WTC11 (cell line): ENCODE data around the gene DENND4A. TPM values are rescaled to one million over a fixed set of nuclear protein-coding genes. Genes with fewer than 3 reads are reported as not detected.

Experiments used
- ATAC-seq: fragments of 200-7000 bp; cut with Tn5 transposase; 2 replicates; pipeline ENCODE4 v1.10.0; 2021; ENCODE audit warnings: mild to moderate bottlenecking, moderate library complexity
- CTCF ChIA-PET: fragments of 300-600 bp; sonication (Branson Sonifier 250); formaldehyde crosslinking; loops from one replicate; lab custom pipeline; 2021; ENCODE audit warnings: antibody characterized with exemption; lab: Charles Lee
- POLR2A ChIA-PET: fragments of 350-600 bp; sonication (Branson Sonifier 250); formaldehyde crosslinking; loops from one replicate; lab custom pipeline; 2021; ENCODE audit warnings: antibody characterized with exemption; lab: Charles Lee
- DNase-seq: peaks from one replicate; pipeline ENCODE4 v3.0.0; 2021; ENCODE audit warnings: low spot score
- H3K27ac Mint-ChIP-seq: 2 replicates; pipeline ENCODE4 v1.8.0; 2021; ENCODE audit warnings: mixed read lengths
- H3K27me3 Mint-ChIP-seq: 2 replicates; pipeline ENCODE4 v1.8.0; 2021; ENCODE audit warnings: low read depth, mild to moderate bottlenecking, moderate library complexity, mixed read lengths
- H3K36me3 Mint-ChIP-seq: 2 replicates; pipeline ENCODE4 v1.8.0; 2021; ENCODE audit warnings: mixed read lengths
- H3K4me1 Mint-ChIP-seq: 2 replicates; pipeline ENCODE4 v1.8.0; 2022; ENCODE audit warnings: mixed read lengths
- H3K4me3 Mint-ChIP-seq: 2 replicates; pipeline ENCODE4 v1.8.0; 2021; ENCODE audit warnings: mild to moderate bottlenecking, moderate library complexity, mixed read lengths
- H3K9me3 Mint-ChIP-seq: 2 replicates; pipeline ENCODE4 v1.8.0; 2021; ENCODE audit warnings: mixed read lengths
- CREM ChIP-seq: sonication (generic); formaldehyde crosslinking; IDR thresholded peaks from 2 replicates; pipeline ENCODE4 v1.8.1; 2022; ENCODE audit warnings: mild to moderate bottlenecking, missing genetic modification reagents, moderate library complexity
- CTCF ChIP-seq: fragments of 200-600 bp; IDR thresholded peaks from 2 replicates; pipeline ENCODE4 v1.8.0; 2022; ENCODE audit warnings: antibody characterized with exemption
- ELF4 ChIP-seq: sonication (generic); formaldehyde crosslinking; IDR thresholded peaks from 2 replicates; pipeline ENCODE4 v1.8.1; 2022; ENCODE audit warnings: low read depth, mild to moderate bottlenecking, moderate library complexity, missing genetic modification reagents
- FOXP4 ChIP-seq: sonication (generic); formaldehyde crosslinking; IDR thresholded peaks from 2 replicates; pipeline ENCODE4 v1.8.0; 2022; ENCODE audit warnings: mild to moderate bottlenecking, missing genetic modification reagents
- GABPB1 ChIP-seq: sonication (generic); formaldehyde crosslinking; IDR thresholded peaks from 2 replicates; pipeline ENCODE4 v1.8.1; 2023; ENCODE audit warnings: mild to moderate bottlenecking, missing genetic modification reagents
- PREB ChIP-seq: sonication (generic); formaldehyde crosslinking; IDR thresholded peaks from 2 replicates; pipeline ENCODE4 v1.8.1; 2022; ENCODE audit warnings: mild to moderate bottlenecking, missing genetic modification reagents, moderate library complexity, borderline replicate concordance
- TP53 ChIP-seq: sonication (generic); formaldehyde crosslinking; IDR thresholded peaks from 2 replicates; pipeline ENCODE4 v1.8.1; 2023; ENCODE audit warnings: mild to moderate bottlenecking, missing genetic modification reagents
- ZBTB43 ChIP-seq: sonication (generic); formaldehyde crosslinking; IDR thresholded peaks from 2 replicates; pipeline ENCODE4 v1.8.1; 2023; ENCODE audit warnings: mild to moderate bottlenecking, missing genetic modification reagents
- ZNF121 ChIP-seq: sonication (generic); formaldehyde crosslinking; IDR thresholded peaks from 2 replicates; pipeline ENCODE4 v1.8.0; 2023; ENCODE audit warnings: missing genetic modification reagents
- ZNF219 ChIP-seq: sonication (generic); formaldehyde crosslinking; IDR thresholded peaks from 2 replicates; pipeline ENCODE4 v1.8.0; 2023; ENCODE audit warnings: missing genetic modification reagents, mild to moderate bottlenecking, borderline replicate concordance
- ZNF423 ChIP-seq: fragments of 250-450 bp; sonication (Bioruptor Pico); IDR thresholded peaks from 2 replicates; pipeline ENCODE4 v2.1.2; 2022; ENCODE audit warnings: mild to moderate bottlenecking, moderate library complexity
- total RNA-seq: library from RNA; stranded (reverse); gene quantifications from 3 replicates; pipeline ENCODE4 v1.2.3, GENCODE V29; 2021

The DENND4A gene
- total RNA-seq, 1 experiment from 2014 or later: 5.7 TPM

DNA sequence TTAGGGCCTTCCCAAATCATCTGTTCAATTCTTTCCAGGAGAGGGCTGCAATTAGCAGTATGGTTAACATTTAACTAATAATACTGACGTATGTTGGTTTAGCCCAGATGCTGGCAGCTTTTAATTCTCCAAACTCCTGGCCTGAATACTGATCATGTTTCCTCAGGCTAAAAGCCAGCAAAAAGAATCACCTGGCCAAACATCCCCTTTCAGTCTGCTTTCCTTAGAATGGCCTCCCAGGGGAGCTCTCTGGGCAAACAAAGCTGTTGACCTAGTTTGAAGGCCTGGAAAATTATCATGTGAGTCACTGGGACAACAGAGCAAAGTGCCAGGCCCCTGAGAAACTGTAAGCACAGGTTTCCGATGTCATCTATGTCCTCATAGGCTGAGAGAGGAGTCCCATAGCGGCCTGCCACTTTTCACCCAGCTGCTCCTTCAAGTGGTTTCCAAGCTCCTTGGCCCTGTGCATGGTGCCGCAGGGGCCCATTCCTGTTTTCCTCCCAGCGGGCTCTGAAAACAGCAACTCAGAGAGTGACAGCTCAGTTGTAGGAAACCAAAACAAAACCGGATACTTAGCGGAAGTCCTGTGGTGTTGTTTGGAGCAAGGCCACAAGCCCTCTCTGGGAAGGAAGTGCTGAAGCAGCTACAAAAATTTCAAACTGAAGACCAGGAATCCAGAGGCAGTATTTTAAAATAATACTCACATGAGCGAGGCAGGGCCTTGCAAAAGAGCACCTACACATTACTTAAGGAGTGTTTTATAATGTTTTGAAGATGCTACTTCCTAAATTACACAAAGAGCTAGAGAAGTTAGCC, 40.7 kb upstream of the DENND4A start:
- Mint-ChIP-seq H3K4me1 (peaks cover 63% of the 10 kb centered on the region), H3K9me3 (no peaks in the 10 kb centered on the region), H3K36me3 (no peaks in the 10 kb centered on the region), H3K27me3 (no peaks in the 10 kb centered on the region), H3K27ac (peak overlapping the region; percentile 99), H3K4me3 (peak overlapping the region; percentile 54)
- DNase-seq (peak; percentile 71), ATAC-seq (peak; percentile 90)
- POLR2A ChIA-PET: interaction anchor here (0.6 to 2.4 kb wide), 6 partner anchors 9 to 222 kb away, joined by 3 to 15 read pairs (median 5); partner anchors contain the start of genes DENND4A, INTS14 and RAB11A
- TF ChIP-seq ZNF219 (CRISPR knock-in tag) (no peak), CREM (0 out of 2 replicates have a peak, but pooled peaks have one; percentile 18), FOXP4 (CRISPR knock-in tag) (peak; percentile 20; the same call in 1 of the 2 replicates), GABPB1 (peak; percentile 62; the same call in 1 of the 2 replicates), ZNF121 (peak; percentile 62), ZBTB43 (CRISPR knock-in tag) (no peak), ELF4 (no peak), PREB (CRISPR knock-in tag) (no peak), ZNF423 (CRISPR knock-in tag) (peak; percentile 32; the same call in 1 of the 2 replicates)
- CTCF ChIA-PET: interaction anchor here (0.6 to 4.1 kb wide), 17 partner anchors 9 to 319 kb away, joined by 3 to 32 read pairs (median 5); partner anchors contain the start of genes INTS14 and RAB11A

GRCh38 chr15:65829130-65829764, 37.2 kb upstream of the DENND4A start:
- DNase-seq: no peak
- peaks cover 58% of the 10 kb centered on the region for H3K4me1 Mint-ChIP-seq

More at GRCh38 chr15:65829130-65829764, 37.2 kb upstream of the DENND4A start:
- ChIA-PET POLR2A (no interaction called here), CTCF (interaction anchor here (0.8 to 1.9 kb wide), 4 partner anchors 28 to 233 kb away, joined by 3 to 8 read pairs (median 4); no protein-coding TSS in a partner anchor)
- TF ChIP-seq CTCF (peak; percentile 12; the same call in 1 of the 2 replicates), TP53 (CRISPR knock-in tag) (no peak)
- no peaks in the 10 kb centered on the region for H3K27me3 Mint-ChIP-seq
- no peaks in the 10 kb centered on the region for H3K36me3 Mint-ChIP-seq
- no peaks in the 10 kb centered on the region; the same call in 1 of the 2 replicates for H3K9me3 Mint-ChIP-seq
- no peak for ATAC-seq
- H3K27ac Mint-ChIP-seq: peak overlapping the region; percentile 6; the same call in 1 of the 2 replicates
- H3K4me3 Mint-ChIP-seq: no peak overlapping the region
